SK-N-SH (cell line): Measurements from ENCODE around the gene PLA2G2F. TPM values are rescaled to one million over a fixed set of nuclear protein-coding genes. Genes with fewer than 3 reads are reported as not detected.

Experiments used
- CTCF ChIA-PET: fragments of 300-600, 350-600 bp; formaldehyde crosslinking; extraction: SDS; loops from one replicate; lab custom pipeline; 2021; lab: Yijun Ruan, JAX
- POLR2A ChIA-PET: fragments of 350-600 bp; sonication (Branson Sonifier 250); formaldehyde crosslinking; extraction: SDS; loops from one replicate; lab custom pipeline; 2020; ENCODE audit warnings: antibody characterized with exemption, inconsistent platforms; lab: Yijun Ruan, JAX
- DNase-seq: peaks from one replicate; pipeline ENCODE4 v3.0.0; 2012
- H2AFZ ChIP-seq: fragments of 200-600 bp; sonication (generic); 2 replicates; pipeline ENCODE4 v1.8.1; 2016; ENCODE audit warnings: antibody characterized with exemption, mild to moderate bottlenecking, low read depth
- H3F3A ChIP-seq: fragments of 200-600 bp; sonication (generic); replicated peaks from 2 replicates; pipeline ENCODE3; 2016; ENCODE audit warnings: antibody characterized with exemption, mild to moderate bottlenecking; ENCODE audit not compliant: insufficient read depth
- H3K27ac ChIP-seq, 2 experiments: fragments of 200-500 bp in 1 of 2; fragments of 200-600 bp in 1 of 2; sonication (Bioruptor generic) in 1 of 2; sonication (generic), shearing (Covaris generic) in 1 of 2; 2 replicates each; pipeline versions ENCODE4 v1.5.1 to v1.6.1; 2014 to 2016; ENCODE audit warnings: low read depth in 2 of 2, inconsistent platforms in 1 of 2, low read length in 1 of 2, mild to moderate bottlenecking in 1 of 2, mixed read lengths in 1 of 2
- H3K27me3 ChIP-seq: fragments of 200-600 bp; sonication (generic), shearing (Covaris generic); 2 replicates; pipeline ENCODE4 v1.6.1; 2016; ENCODE audit warnings: mixed run types; ENCODE audit not compliant: insufficient read depth
- H3K36me3 ChIP-seq, 2 experiments: fragments of 200-500 bp in 1 of 2; fragments of 200-600 bp in 1 of 2; sonication (Bioruptor generic) in 1 of 2; sonication (generic) in 1 of 2; replicated peaks in 1 of 2; 2 replicates each; pipeline versions ENCODE3 to v1.5.1; 2014 to 2016; ENCODE audit warnings: low read length in 1 of 2, mild to moderate bottlenecking in 1 of 2; ENCODE audit not compliant: insufficient read depth in 2 of 2, control insufficient read depth in 1 of 2
- H3K4me1 ChIP-seq, 2 experiments: fragments of 200-500 bp in 1 of 2; fragments of 200-600 bp in 1 of 2; sonication (Bioruptor generic) in 1 of 2; sonication (generic), shearing (Covaris generic) in 1 of 2; 2 replicates each; pipeline versions ENCODE4 v1.5.1 to v1.6.1; 2014 to 2016; ENCODE audit warnings: low read depth in 1 of 2, low read length in 1 of 2, mixed run types in 1 of 2; ENCODE audit not compliant: insufficient read depth in 2 of 2, control insufficient read depth in 1 of 2
- H3K4me2 ChIP-seq: fragments of 200-600 bp; sonication (generic), shearing (Covaris generic); 2 replicates; pipeline ENCODE4 v1.6.1; 2017; ENCODE audit warnings: mixed run types
- H3K4me3 ChIP-seq, 2 experiments: fragments of 200-500 bp in 1 of 2; fragments of 200-600 bp in 1 of 2; sonication (Bioruptor generic) in 1 of 2; sonication (generic), shearing (Covaris generic) in 1 of 2; 2 replicates each; pipeline versions ENCODE4 v1.5.1 to v1.8.1; 2014 to 2016; ENCODE audit warnings: low read depth in 2 of 2, inconsistent platforms in 1 of 2, low read length in 1 of 2, mild to moderate bottlenecking in 1 of 2, mixed read lengths in 1 of 2, moderate library complexity in 1 of 2
- H3K79me2 ChIP-seq: fragments of 200-600 bp; sonication (generic); 2 replicates; pipeline ENCODE4 v1.8.1; 2017; ENCODE audit warnings: mild to moderate bottlenecking; ENCODE audit not compliant: insufficient read depth
- H3K9ac ChIP-seq: fragments of 200-600 bp; sonication (generic); 2 replicates; pipeline ENCODE4 v1.6.1; 2017; ENCODE audit warnings: mixed run types
- H3K9me2 ChIP-seq: fragments of 200-600 bp; sonication (generic); 2 replicates; pipeline ENCODE4 v1.6.1; 2017; ENCODE audit warnings: mixed run types
- H3K9me3 ChIP-seq: fragments of 200-600 bp; sonication (generic); 2 replicates; pipeline ENCODE4 v1.6.1; 2017; ENCODE audit warnings: mixed run types, mild to moderate bottlenecking, moderate library complexity
- H4K20me1 ChIP-seq: fragments of 200-600 bp; sonication (generic); 2 replicates; pipeline ENCODE4 v1.6.1; 2017; ENCODE audit warnings: mild to moderate bottlenecking, mixed run types; ENCODE audit not compliant: insufficient read depth
- CTCF ChIP-seq: fragments of 200-600 bp; sonication (generic); IDR thresholded peaks from 2 replicates; pipeline ENCODE4 v1.6.1; 2017; ENCODE audit warnings: antibody characterized with exemption, mild to moderate bottlenecking, moderate library complexity
- ELF1 ChIP-seq: IDR thresholded peaks from 2 replicates; pipeline ENCODE4 v1.4.0; 2012
- EP300 ChIP-seq, 2 experiments: IDR thresholded peaks; 2 replicates each; pipeline versions ENCODE4 v1.4.0 to v1.6.1; 2012; ENCODE audit warnings: borderline replicate concordance in 1 of 2, low read depth in 1 of 2, low read length in 1 of 2
- EZH2phosphoT487 ChIP-seq: fragments of 200-600 bp; sonication (generic); IDR thresholded peaks from 2 replicates; pipeline ENCODE4 v1.6.1; 2017; ENCODE audit warnings: low read depth, mixed run types, mild to moderate bottlenecking, antibody characterized with exemption, moderate library complexity, borderline replicate concordance
- FOSL2 ChIP-seq: IDR thresholded peaks from 2 replicates; pipeline ENCODE4 v1.4.0; 2012; ENCODE audit warnings: low read depth, mild to moderate bottlenecking, moderate library complexity, borderline replicate concordance
- IRF3 ChIP-seq: fragments of 150-350 bp; IDR thresholded peaks from 2 replicates; pipeline ENCODE4 v1.6.1; 2016; ENCODE audit warnings: mild to moderate bottlenecking, low read depth, low read length
- JUND ChIP-seq: IDR thresholded peaks from 2 replicates; pipeline ENCODE4 v1.4.0; 2012
- MEF2A ChIP-seq: IDR thresholded peaks from 2 replicates; pipeline ENCODE4 v1.4.0; 2012; ENCODE audit warnings: low read depth, borderline replicate concordance
- POLR2AphosphoS5 ChIP-seq: IDR thresholded peaks from 2 replicates; pipeline ENCODE4 v1.6.1; 2012; ENCODE audit warnings: low read depth, low read length
- RAD21 ChIP-seq: IDR thresholded peaks from 2 replicates; pipeline ENCODE4 v1.6.1; 2012; ENCODE audit warnings: mild to moderate bottlenecking, low read length
- RXRA ChIP-seq: IDR thresholded peaks from 2 replicates; pipeline ENCODE4 v1.4.0; 2012; ENCODE audit warnings: low read depth, mild to moderate bottlenecking, borderline replicate concordance
- SMC3 ChIP-seq: IDR thresholded peaks from 2 replicates; pipeline ENCODE4 v1.6.1; 2012; ENCODE audit warnings: low read depth, low read length, improper control_type of control experiment
- TAF1 ChIP-seq: IDR thresholded peaks from 2 replicates; pipeline ENCODE4 v1.6.1; 2012; ENCODE audit warnings: low read depth, mild to moderate bottlenecking, low read length, moderate library complexity, borderline replicate concordance
- TCF12 ChIP-seq: IDR thresholded peaks from 2 replicates; pipeline ENCODE4 v1.4.0; 2012
- YY1 ChIP-seq: IDR thresholded peaks from 2 replicates; pipeline ENCODE4 v1.4.0; 2012; ENCODE audit warnings: low read depth, mild to moderate bottlenecking
- WGBS: methylation state at CpG from one replicate; pipeline ENCODE4 v1.1.6; 2017; ENCODE audit warnings: low lambda C conversion rate; 5-methylcytosine and 5-hydroxymethylcytosine counted together
- polyA plus RNA-seq, 3 experiments: library from polyadenylated mRNA; depleted of rRNA; stranded (reverse); fragments of >200 nt; gene quantifications; 2 replicates each; pipeline ENCODE4 v1.2.3, GENCODE V29; 2012
- TF ChIP-seq, protein P1 (sequence below): IDR thresholded peaks from 2 replicates; pipeline ENCODE4 v1.4.0; 2012; ENCODE audit warnings: low read depth
- TF ChIP-seq, protein P2 (sequence below): IDR thresholded peaks from 2 replicates; pipeline ENCODE4 v1.6.1; 2012; ENCODE audit warnings: mild to moderate bottlenecking, low read depth, low read length, moderate library complexity

PLA2G2F gene
- polyA plus RNA-seq, 1 of the 3 experiments (the other 2 are of a cell fraction): not detected

GRCh38 chr1:20112279-20113000 is 26.7 kb upstream of the PLA2G2F start:
- no peak overlapping the region for H3K9ac ChIP-seq
- H3K4me1 ChIP-seq: no peaks in the 10 kb centered on the region
- no peak overlapping the region for H3K4me3 ChIP-seq
- DNase-seq: no peak
- H3K9me2 ChIP-seq: no peaks in the 10 kb centered on the region
- no peaks in the 10 kb centered on the region for H4K20me1 ChIP-seq
- no peaks in the 10 kb centered on the region for H3K9me3 ChIP-seq
- POLR2A ChIA-PET: no interaction called here
- H3K4me2 ChIP-seq: no peak overlapping the region
- no peaks in the 10 kb centered on the region for H3F3A ChIP-seq
- H3K79me2 ChIP-seq: no peaks in the 10 kb centered on the region
- H3K27ac ChIP-seq: no peak overlapping the region
- TF ChIP-seq TCF12 (peak; percentile 28; the same call in 1 of the 2 replicates), EZH2phosphoT487 (no peak)
- H2AFZ ChIP-seq: no peak overlapping the region
- H3K27me3 ChIP-seq: no peaks in the 10 kb centered on the region; the same call in 1 of the 2 replicates
- CTCF ChIA-PET: interaction anchor here (2.5 to 2.8 kb wide), 2 partner anchors 11 to 41 kb away, joined by 7 to 13 read pairs; no protein-coding TSS in a partner anchor
- WGBS: 38% methylated on average over 2 of the region's 3 CpGs
- no peaks in the 10 kb centered on the region for H3K36me3 ChIP-seq

GRCh38 chr1:20114021-20114648 is 25.0 kb upstream of the PLA2G2F start:
- Histone ChIP-seq H3K9me2 (no peaks in the 10 kb centered on the region), H3K9ac (no peak overlapping the region), H3K27me3 (no peaks in the 10 kb centered on the region; the same call in 1 of the 2 replicates), H3K9me3 (no peaks in the 10 kb centered on the region), H3K4me3 (no peak overlapping the region), H3K36me3 (no peaks in the 10 kb centered on the region), H3K79me2 (no peaks in the 10 kb centered on the region), H3F3A (no peaks in the 10 kb centered on the region), H3K4me1 (no peaks in the 10 kb centered on the region), H3K27ac (no peak overlapping the region), H2AFZ (no peak overlapping the region), H3K4me2 (no peak overlapping the region), H4K20me1 (no peaks in the 10 kb centered on the region)
- ChIA-PET CTCF (interaction anchor here (0.7 to 2.8 kb wide), 8 partner anchors 10 to 379 kb away, joined by 3 to 13 read pairs (median 4); no protein-coding TSS in a partner anchor), POLR2A (no interaction called here)
- DNase-seq: no peak
- 73% methylated on average over 15 of the region's 15 CpGs for whole genome bisulfite sequencing
- TF ChIP-seq YY1 (no peak), IRF3 (no peak), JUND (no peak), RAD21 (no peak), MEF2A (no peak), POLR2AphosphoS5 (no peak), RXRA (no peak), EZH2phosphoT487 (no peak), EP300 (IDR thresholded peaks at IDR 0.05; ENCODE audit: borderline replicate concordance in 1 of 2, low read depth in 1 of 2, low read length in 1 of 2) (no peak), ELF1 (no peak), CTCF (no peak), SMC3 (no peak), TAF1 (no peak), FOSL2 (no peak)
- TF ChIP-seq, protein P1, sequence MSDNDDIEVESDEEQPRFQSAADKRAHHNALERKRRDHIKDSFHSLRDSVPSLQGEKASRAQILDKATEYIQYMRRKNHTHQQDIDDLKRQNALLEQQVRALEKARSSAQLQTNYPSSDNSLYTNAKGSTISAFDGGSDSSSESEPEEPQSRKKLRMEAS: no peak
- TF ChIP-seq, protein P2, sequence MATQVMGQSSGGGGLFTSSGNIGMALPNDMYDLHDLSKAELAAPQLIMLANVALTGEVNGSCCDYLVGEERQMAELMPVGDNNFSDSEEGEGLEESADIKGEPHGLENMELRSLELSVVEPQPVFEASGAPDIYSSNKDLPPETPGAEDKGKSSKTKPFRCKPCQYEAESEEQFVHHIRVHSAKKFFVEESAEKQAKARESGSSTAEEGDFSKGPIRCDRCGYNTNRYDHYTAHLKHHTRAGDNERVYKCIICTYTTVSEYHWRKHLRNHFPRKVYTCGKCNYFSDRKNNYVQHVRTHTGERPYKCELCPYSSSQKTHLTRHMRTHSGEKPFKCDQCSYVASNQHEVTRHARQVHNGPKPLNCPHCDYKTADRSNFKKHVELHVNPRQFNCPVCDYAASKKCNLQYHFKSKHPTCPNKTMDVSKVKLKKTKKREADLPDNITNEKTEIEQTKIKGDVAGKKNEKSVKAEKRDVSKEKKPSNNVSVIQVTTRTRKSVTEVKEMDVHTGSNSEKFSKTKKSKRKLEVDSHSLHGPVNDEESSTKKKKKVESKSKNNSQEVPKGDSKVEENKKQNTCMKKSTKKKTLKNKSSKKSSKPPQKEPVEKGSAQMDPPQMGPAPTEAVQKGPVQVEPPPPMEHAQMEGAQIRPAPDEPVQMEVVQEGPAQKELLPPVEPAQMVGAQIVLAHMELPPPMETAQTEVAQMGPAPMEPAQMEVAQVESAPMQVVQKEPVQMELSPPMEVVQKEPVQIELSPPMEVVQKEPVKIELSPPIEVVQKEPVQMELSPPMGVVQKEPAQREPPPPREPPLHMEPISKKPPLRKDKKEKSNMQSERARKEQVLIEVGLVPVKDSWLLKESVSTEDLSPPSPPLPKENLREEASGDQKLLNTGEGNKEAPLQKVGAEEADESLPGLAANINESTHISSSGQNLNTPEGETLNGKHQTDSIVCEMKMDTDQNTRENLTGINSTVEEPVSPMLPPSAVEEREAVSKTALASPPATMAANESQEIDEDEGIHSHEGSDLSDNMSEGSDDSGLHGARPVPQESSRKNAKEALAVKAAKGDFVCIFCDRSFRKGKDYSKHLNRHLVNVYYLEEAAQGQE: no peak
